Right lobe of liver (tissue), 6 donors: ENCODE measurements around the gene CEP128. TPM values are rescaled to one million over a fixed set of nuclear protein-coding genes. Genes with fewer than 3 reads are reported as not detected.
"Not testable (repeated sequence)": the region's sequence is repeated elsewhere in the genome, so short reads cannot be mapped to it uniquely, and the experiment has no call there.

Source experiments
- ATAC-seq, 4 donors: fragments of 200-7000 bp; cut with Tn5 transposase; one replicate each; pipeline ENCODE4 v1.9.1; 2020; ENCODE audit warnings: mild to moderate bottlenecking in 4 of 4, moderate library complexity in 4 of 4
- DNase-seq, 3 donors: peaks; one replicate each; pipeline ENCODE4 v3.0.0-alpha.2; 2020
- H3K27ac ChIP-seq, 3 donors: fragments of 200-600 bp; one replicate each; pipeline ENCODE4 v1.8.0; 2022
- H3K27me3 ChIP-seq, 2 donors: fragments of 200-600 bp; one replicate each; pipeline ENCODE4 v1.8.0; 2022
- H3K36me3 ChIP-seq, 4 donors: fragments of 200-600 bp; sonication (generic) in 1 of 4; one replicate each; pipeline versions ENCODE4 v1.5.1 to v1.8.0; 2017 to 2022; ENCODE audit warnings: control low read depth in 1 of 4
- H3K4me1 ChIP-seq, 4 donors: fragments of 200-600 bp; sonication (generic) in 1 of 4; one replicate each; pipeline versions ENCODE4 v1.5.1 to v1.8.0; 2017 to 2022; ENCODE audit warnings: control low read depth in 1 of 4
- H3K4me3 ChIP-seq, 3 donors: fragments of 200-600 bp; one replicate each; pipeline ENCODE4 v1.8.0; 2022
- H3K9me3 ChIP-seq, 4 donors: fragments of 200-600 bp; sonication (generic) in 1 of 4; one replicate each; pipeline versions ENCODE4 v1.5.1 to v1.8.0; 2017 to 2022; ENCODE audit warnings: control low read depth in 1 of 4
- CTCF ChIP-seq, 4 donors: fragments of 200-600 bp in 3 of 4; fragments of 450-650 bp in 1 of 4; IDR thresholded peaks; one replicate each; pipeline versions ENCODE4 v1.5.1 to v1.8.0; 2016 to 2022; ENCODE audit warnings: antibody characterized with exemption in 4 of 4, mild to moderate bottlenecking in 2 of 4
- POLR2A ChIP-seq: fragments of 450-650 bp; IDR thresholded peaks from one replicate; pipeline ENCODE4 v1.6.1; 2017; ENCODE audit warnings: antibody characterized with exemption, mild to moderate bottlenecking
- WGBS: methylation state at CpG from one replicate; pipeline ENCODE4 v1.1.6; 2018; ENCODE audit warnings: low coverage, low lambda C conversion rate; ENCODE audit not compliant: insufficient coverage; ENCODE audit errors: missing lambda C conversion rate; 5-methylcytosine and 5-hydroxymethylcytosine counted together
- intact Hi-C, 2 donors: fragments of 100-400 bp; cut with DNase I; formaldehyde crosslinking; loops; one replicate each; pipeline versions ENCODE4 v1.11.2 to v1.14.1; 2022
- total RNA-seq, 6 experiments: library from RNA; depleted of rRNA in 2 of 6; stranded (reverse); fragments of >200 nt in 2 of 6; fragmentation: NEBNext Ultra II Directional in 3 of 6; extraction: Animal tissue kit (Norgen Biotek cat#: 25700) in 3 of 6; gene quantifications; one replicate each; pipeline versions ENCODE4 v1.1.0 to v1.2.4, GENCODE V29; 2016 to 2023
- donor health status: DM: no; HTN: yes; CAD: no.
- donor health status: DM: no; HTN: no; CAD: no.
- donor health status: DM: no; HTN: no; CAD: no.
- donor health status: DM: no; HTN: yes; CAD: no.
- donor health status: DM: no; HTN: yes; CAD: no.

The CEP128 gene
- total RNA-seq, 6 experiments from 2014 or later: 0.81 to 9.5 (median 1.7) TPM

- DNase-seq (no peak), ATAC-seq (no peak)
- 23% methylated on average over 2 of the region's 2 CpGs for WGBS
- Histone ChIP-seq H3K9me3 (no peaks in the 10 kb centered on the region), H3K27me3 (no peaks in the 10 kb centered on the region), H3K4me1 (peaks cover 0 to 17% (median 0%) of the 10 kb centered on the region in 4 donors), H3K36me3 (no peaks in the 10 kb centered on the region), H3K27ac (no peak overlapping the region), H3K4me3 (no peak overlapping the region)
- intact Hi-C loops: no loop called here
- TF ChIP-seq CTCF (IDR thresholded peaks at IDR 0.05) (no peak), POLR2A (no peak)
Measured at GRCh38 chr14:80956102-80956501, 14.6 kb upstream of the CEP128 start.

- ATAC-seq: peak; percentile 23 to 38 (median 32)
- DNase-seq: peak in 2 of 3 donors; percentile 23 to 56
- no peaks in the 10 kb centered on the region for H3K27me3 ChIP-seq
- H3K36me3 ChIP-seq: no peaks in the 10 kb centered on the region
- WGBS: 11% methylated on average over 5 of the region's 21 CpGs
- intact Hi-C loops: no loop called here
- H3K4me1 ChIP-seq: peaks cover 0 to 17% (median 0%) of the 10 kb centered on the region in 4 donors
- no peak within 1 kb of the TSS for H3K27ac ChIP-seq
- peak within 1 kb of the TSS; percentile 44 to 57 (median 53) for H3K4me3 ChIP-seq
- TF ChIP-seq CTCF (IDR thresholded peaks at IDR 0.05) (no peak), POLR2A (no peak)
- no peaks in the 10 kb centered on the region for H3K9me3 ChIP-seq
Measured at GRCh38 chr14:80955416-80955941, 13.9 kb upstream of the CEP128 start, which contains the start of gene TSHR. TSS of gene TSHR (plus strand) at chr14:80955621. CDS start at chr14:80955681, 60 bp downstream.

GRCh38 chr14:80954687-80955299 is 13.3 kb upstream of the CEP128 start:
- Histone ChIP-seq H3K27me3 (no peaks in the 10 kb centered on the region), H3K4me3 (peak overlapping the region; percentile 44 to 57 (median 53)), H3K36me3 (no peaks in the 10 kb centered on the region), H3K4me1 (peaks cover 0 to 15% (median 0%) of the 10 kb centered on the region in 4 donors), H3K27ac (no peak overlapping the region), H3K9me3 (no peaks in the 10 kb centered on the region)
- DNase-seq: peak; percentile 81 to 84 (median 83)
- WGBS: 0% methylated on average over 11 of the region's 29 CpGs
- peak; percentile 74 to 83 (median 80) for TF ChIP-seq CTCF (IDR thresholded peaks at IDR 0.05)
- TF ChIP-seq POLR2A: no peak
- intact Hi-C loops: no loop called here
- peak; percentile 95 to 97 (median 97) for ATAC-seq

- ATAC-seq, H3K27ac ChIP-seq, H3K4me3 ChIP-seq, H3K36me3 ChIP-seq, intact Hi-C loops, H3K9me3 ChIP-seq, DNase-seq, H3K27me3 ChIP-seq: not testable (repeated sequence)
- peaks cover 0 to 19% (median 0%) of the 10 kb centered on the region in 4 donors for H3K4me1 ChIP-seq
- 55% methylated on average over 7 of the region's 18 CpGs for WGBS
Measured at GRCh38 chr14:80953211-80953610, 11.7 kb upstream of the CEP128 start.

GRCh38 chr14:80951491-80951890 is 10.0 kb upstream of the CEP128 start:
- Histone ChIP-seq H3K4me3 (no peak overlapping the region), H3K27me3 (no peaks in the 10 kb centered on the region), H3K4me1 (peaks cover 0 to 24% (median 0%) of the 10 kb centered on the region in 4 donors), H3K27ac (no peak overlapping the region), H3K9me3 (no peaks in the 10 kb centered on the region), H3K36me3 (no peaks in the 10 kb centered on the region)
- no peak for TF ChIP-seq POLR2A
- TF ChIP-seq CTCF (IDR thresholded peaks at IDR 0.05): no peak
- intact Hi-C loops: no loop called here
- 80% methylated on average over 4 of the region's 4 CpGs for WGBS
- ATAC-seq (no peak), DNase-seq (no peak)
